C1 segment of cervical spinal cord (tissue), 14 donors: ENCODE data around the gene GNA15.

Source experiments
- DNase-seq, 14 donors: peaks; one replicate each; lab custom pipeline; 2025; lab: John Stamatoyannopoulos, UW

Gene GNA15

GRCh38 chr19:3208317-3209207, 72.7 kb downstream of the GNA15 start:
- DNase-seq: no peak

DNA sequence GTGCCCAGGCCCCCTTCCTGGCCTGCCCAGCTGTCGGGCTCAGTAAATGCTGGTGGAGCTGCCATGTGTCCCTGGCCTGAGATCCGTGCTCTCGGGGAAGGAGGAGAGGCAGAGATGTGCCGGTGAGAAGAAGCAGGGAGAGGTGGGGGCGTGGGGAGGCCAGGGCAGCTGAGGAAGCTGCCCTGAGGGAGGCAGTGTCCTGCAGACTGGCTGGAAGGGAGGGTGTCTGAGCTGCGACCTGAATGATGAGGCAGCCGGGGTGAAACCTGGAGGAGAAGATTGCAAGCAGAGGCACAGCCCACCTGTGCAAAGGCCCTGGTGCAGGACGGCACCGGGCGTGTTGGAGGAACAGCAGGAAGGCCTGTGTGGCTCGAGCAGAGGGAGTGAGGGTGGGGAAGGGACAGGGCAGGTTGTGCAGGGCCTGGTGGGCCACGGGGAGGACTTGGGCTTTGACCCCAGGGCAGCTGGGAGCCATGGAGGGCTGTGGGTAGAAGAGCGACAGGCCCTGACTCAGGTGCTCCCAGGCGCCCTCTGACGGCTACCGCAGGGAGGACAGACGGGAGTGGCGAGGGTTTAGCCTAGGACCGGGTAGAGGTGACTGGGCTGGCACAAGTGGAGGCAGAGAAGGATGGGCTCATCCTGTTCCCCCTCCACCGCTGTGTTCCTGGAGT, 74.6 kb downstream of the GNA15 start:
- DNase-seq: peak in 2 of 14 donors; percentile 5 to 20

DNA sequence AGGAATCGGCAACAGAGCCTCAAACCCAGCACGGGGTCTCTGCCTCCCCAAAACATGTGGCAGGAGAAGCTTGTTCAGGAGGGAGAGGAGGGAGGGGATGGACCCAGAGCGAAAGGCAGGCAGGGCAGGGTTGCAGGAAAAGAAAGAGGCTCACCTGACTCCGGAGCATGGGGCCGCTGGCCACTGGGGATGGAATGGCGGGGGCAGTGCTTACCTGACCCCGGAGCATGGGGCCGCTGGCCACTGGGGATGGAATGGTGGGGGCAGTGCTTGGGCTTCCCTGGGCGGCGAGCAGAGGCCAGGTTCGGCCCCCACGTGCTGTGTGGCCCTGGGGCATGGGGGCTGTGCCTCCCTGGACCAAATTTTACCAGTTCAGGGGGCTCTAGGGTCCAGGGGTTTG, 75.4 kb downstream of the GNA15 start:
- no peak for DNase-seq

DNA sequence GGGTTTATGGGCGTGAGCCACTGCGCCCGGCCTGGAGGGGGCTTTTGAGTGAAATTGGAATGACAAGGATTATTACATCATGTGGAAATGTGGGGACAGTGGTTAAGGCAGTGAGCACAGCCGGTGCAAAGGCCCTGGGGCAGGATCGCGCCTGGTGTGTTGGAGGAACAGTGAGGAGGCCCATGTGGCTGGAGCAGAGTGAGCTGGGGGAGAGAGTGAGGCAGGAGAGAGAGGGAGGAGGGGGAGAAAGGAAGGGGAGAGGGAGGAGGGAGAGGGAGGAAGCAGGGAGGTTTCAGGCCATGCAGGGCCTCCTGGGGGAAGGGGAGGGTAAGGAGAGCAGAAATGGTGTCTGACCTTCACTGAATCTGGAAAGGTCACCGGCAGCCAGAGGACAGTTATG, 77.3 kb downstream of the GNA15 start:
- DNase-seq: no peak
